Measurements from ENCODE around the gene CASP3. TPM values are rescaled to one million over a fixed set of nuclear protein-coding genes. Genes with fewer than 3 reads are reported as not detected.

The CASP3 gene
- total RNA-seq, 2 experiments from 2014 or later, result 72.0 to 72.2 TPM

GRCh38 chr4:184649971-184650855 lies 966 bp upstream of the CASP3 start:
- DNase-seq, result peak; percentile 14
- Mint-ChIP-seq H3K27me3 (no peaks in the 10 kb centered on the region), H3K36me3 (peaks cover 44% of the 10 kb centered on the region), H3K27ac (peak overlapping the region; percentile 90), H3K4me1 (peaks cover 37% of the 10 kb centered on the region), H3K9me3 (no peaks in the 10 kb centered on the region), H3K4me3 (peak overlapping the region; percentile 93)

GRCh38 chr4:184648313-184649025 lies 778 bp downstream of the CASP3 start:
- Mint-ChIP-seq H3K4me3 (peak overlapping the region; percentile 93), H3K27ac (peak overlapping the region; percentile 92), H3K27me3 (no peaks in the 10 kb centered on the region), H3K36me3 (peaks cover 44% of the 10 kb centered on the region), H3K4me1 (peaks cover 48% of the 10 kb centered on the region), H3K9me3 (no peaks in the 10 kb centered on the region)
- DNase-seq, result peak; percentile 61

- DNase-seq, result no peak
- no peaks in the 10 kb centered on the region for H3K27me3 Mint-ChIP-seq
- peak overlapping the region; percentile 93 for H3K4me3 Mint-ChIP-seq
- no peaks in the 10 kb centered on the region for H3K9me3 Mint-ChIP-seq
- peaks cover 48% of the 10 kb centered on the region for H3K4me1 Mint-ChIP-seq
- peak overlapping the region; percentile 92 for H3K27ac Mint-ChIP-seq
- H3K36me3 Mint-ChIP-seq, result peaks cover 44% of the 10 kb centered on the region
Measured at GRCh38 chr4:184648054-184648312, 1.3 kb downstream of the CASP3 start.

GRCh38 chr4:184647266-184648053 lies 1.8 kb downstream of the CASP3 start:
- H3K4me3 Mint-ChIP-seq, result peak overlapping the region; percentile 93

GRCh38 chr4:184645904-184646610 lies 3.2 kb downstream of the CASP3 start:
- H3K4me1 Mint-ChIP-seq, result peaks cover 59% of the 10 kb centered on the region
- no peak overlapping the region for H3K27ac Mint-ChIP-seq
- peak overlapping the region; percentile 93 for H3K4me3 Mint-ChIP-seq
- H3K36me3 Mint-ChIP-seq, result peaks cover 57% of the 10 kb centered on the region
- no peaks in the 10 kb centered on the region for H3K27me3 Mint-ChIP-seq
- no peak for DNase-seq
- no peaks in the 10 kb centered on the region for H3K9me3 Mint-ChIP-seq

More at GRCh38 chr4:184647266-184648053, 1.8 kb downstream of the CASP3 start:
- H3K36me3 Mint-ChIP-seq, result peaks cover 45% of the 10 kb centered on the region
- no peak for DNase-seq
- peaks cover 50% of the 10 kb centered on the region for H3K4me1 Mint-ChIP-seq
- H3K9me3 Mint-ChIP-seq, result no peaks in the 10 kb centered on the region
- H3K27ac Mint-ChIP-seq, result peak overlapping the region; percentile 92
- no peaks in the 10 kb centered on the region for H3K27me3 Mint-ChIP-seq

GRCh38 chr4:184644553-184645307 lies 4.5 kb downstream of the CASP3 start:
- Mint-ChIP-seq H3K9me3 (no peaks in the 10 kb centered on the region), H3K4me1 (peaks cover 62% of the 10 kb centered on the region), H3K27me3 (no peaks in the 10 kb centered on the region), H3K36me3 (peaks cover 61% of the 10 kb centered on the region), H3K4me3 (peak overlapping the region; percentile 12), H3K27ac (peak overlapping the region; percentile 54)
- no peak for DNase-seq

GRCh38 chr4:184643731-184644130 lies 5.5 kb downstream of the CASP3 start:
- DNase-seq, result no peak
- peaks cover 68% of the 10 kb centered on the region for H3K4me1 Mint-ChIP-seq
- no peaks in the 10 kb centered on the region for H3K9me3 Mint-ChIP-seq
- peaks cover 67% of the 10 kb centered on the region for H3K36me3 Mint-ChIP-seq
- H3K27me3 Mint-ChIP-seq, result no peaks in the 10 kb centered on the region
- peak overlapping the region; percentile 32 for H3K4me3 Mint-ChIP-seq
- peak overlapping the region; percentile 69 for H3K27ac Mint-ChIP-seq

GRCh38 chr4:184641451-184641850 lies 7.8 kb downstream of the CASP3 start:
- Mint-ChIP-seq H3K36me3 (peaks cover 62% of the 10 kb centered on the region), H3K4me3 (no peak overlapping the region), H3K4me1 (peaks cover 55% of the 10 kb centered on the region), H3K9me3 (no peaks in the 10 kb centered on the region), H3K27me3 (no peaks in the 10 kb centered on the region), H3K27ac (no peak overlapping the region)
- no peak for DNase-seq

GRCh38 chr4:184641022-184641421 lies 8.2 kb downstream of the CASP3 start:
- Mint-ChIP-seq H3K27ac (no peak overlapping the region), H3K4me1 (peaks cover 52% of the 10 kb centered on the region), H3K9me3 (no peaks in the 10 kb centered on the region), H3K36me3 (peaks cover 62% of the 10 kb centered on the region), H3K4me3 (no peak overlapping the region), H3K27me3 (no peaks in the 10 kb centered on the region)
- no peak for DNase-seq

- H3K27ac Mint-ChIP-seq, result no peak overlapping the region
- H3K36me3 Mint-ChIP-seq, result peaks cover 56% of the 10 kb centered on the region
- H3K4me1 Mint-ChIP-seq, result peaks cover 32% of the 10 kb centered on the region
- DNase-seq, result no peak
- no peaks in the 10 kb centered on the region for H3K27me3 Mint-ChIP-seq
- no peak overlapping the region for H3K4me3 Mint-ChIP-seq
- no peaks in the 10 kb centered on the region for H3K9me3 Mint-ChIP-seq
Measured at GRCh38 chr4:184636897-184637296, 12.3 kb downstream of the CASP3 start.

GRCh38 chr4:184636144-184636543 lies 13.1 kb downstream of the CASP3 start:
- no peak for DNase-seq
- Mint-ChIP-seq H3K9me3 (no peaks in the 10 kb centered on the region), H3K36me3 (peaks cover 53% of the 10 kb centered on the region), H3K4me3 (no peak overlapping the region), H3K4me1 (peaks cover 26% of the 10 kb centered on the region), H3K27me3 (no peaks in the 10 kb centered on the region), H3K27ac (no peak overlapping the region)

GRCh38 chr4:184635381-184635780 lies 13.9 kb downstream of the CASP3 start:
- H3K4me3 Mint-ChIP-seq, result no peak overlapping the region
- no peak overlapping the region for H3K27ac Mint-ChIP-seq
- H3K4me1 Mint-ChIP-seq, result peaks cover 21% of the 10 kb centered on the region
- no peaks in the 10 kb centered on the region for H3K9me3 Mint-ChIP-seq
- H3K36me3 Mint-ChIP-seq, result peaks cover 51% of the 10 kb centered on the region
- DNase-seq, result no peak
- H3K27me3 Mint-ChIP-seq, result no peaks in the 10 kb centered on the region

GRCh38 chr4:184632842-184633241 lies 16.4 kb downstream of the CASP3 start:
- Mint-ChIP-seq H3K9me3 (no peaks in the 10 kb centered on the region), H3K27me3 (no peaks in the 10 kb centered on the region), H3K27ac (no peak overlapping the region), H3K36me3 (peaks cover 45% of the 10 kb centered on the region), H3K4me1 (peaks cover 9% of the 10 kb centered on the region), H3K4me3 (no peak overlapping the region)
- no peak for DNase-seq

GRCh38 chr4:184628103-184628502 lies 21.1 kb downstream of the CASP3 start:
- H3K4me3 Mint-ChIP-seq, result no peak overlapping the region
- H3K27ac Mint-ChIP-seq, result no peak overlapping the region
- peaks cover 34% of the 10 kb centered on the region for H3K4me1 Mint-ChIP-seq
- H3K9me3 Mint-ChIP-seq, result no peaks in the 10 kb centered on the region
- no peaks in the 10 kb centered on the region for H3K27me3 Mint-ChIP-seq
- H3K36me3 Mint-ChIP-seq, result peaks cover 56% of the 10 kb centered on the region
- no peak for DNase-seq

All from activated naive CD8-positive, alpha-beta T cell treated with anti-CD3 and anti-CD28 coated beads for 36 hours (primary cell).